OCI-LY3 (cell line): Measurements from ENCODE around the gene SFXN2.

Experiments used
- CTCF ChIP-seq: fragments of 200-600, 300-600 bp; sonication (generic); IDR thresholded peaks from 2 replicates; pipeline ENCODE4 v1.5.1; 2014; ENCODE audit warnings: antibody characterized with exemption, low read length, low read depth
- EZH2phosphoT487 ChIP-seq: fragments of 200-600 bp; shearing (Covaris generic); IDR thresholded peaks from 2 replicates; pipeline ENCODE4 v1.6.1; 2018; ENCODE audit warnings: antibody characterized with exemption, mixed run types, low read depth

GRCh38 chr10:102753718-102754117 is 39.3 kb downstream of the SFXN2 start:
- TF ChIP-seq CTCF, result no peak
- no peak for TF ChIP-seq EZH2phosphoT487
